Dedifferentiated amniotic fluid mesenchymal stem cell (primary cell): ENCODE measurements around the gene CEBPG.

Experiments
- DNase-seq: peaks from one replicate; pipeline ENCODE4 v3.0.0-alpha.2; 2016; ENCODE audit errors: extremely low spot score

Gene CEBPG

DNA sequence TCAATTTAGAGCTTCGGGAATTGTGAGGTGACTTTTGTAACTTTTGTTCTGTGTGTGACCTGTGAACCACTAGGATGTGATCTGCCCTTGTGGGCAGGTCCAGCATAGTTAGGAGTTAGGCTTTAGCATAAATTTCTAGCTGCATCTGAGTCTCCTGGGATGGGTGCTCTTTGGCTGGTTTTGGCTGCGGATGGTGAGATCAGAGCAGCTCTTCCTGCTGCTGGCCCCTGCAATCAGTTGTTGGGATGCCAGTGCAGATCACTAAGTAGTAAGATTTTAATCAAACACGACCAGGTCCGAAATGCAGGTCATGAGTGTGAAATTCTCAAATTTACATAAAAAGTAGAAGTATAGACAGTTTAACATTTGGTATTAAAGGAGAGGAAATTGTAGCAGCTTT lies 8.5 kb downstream of the CEBPG start:
- no peak for DNase-seq

DNA sequence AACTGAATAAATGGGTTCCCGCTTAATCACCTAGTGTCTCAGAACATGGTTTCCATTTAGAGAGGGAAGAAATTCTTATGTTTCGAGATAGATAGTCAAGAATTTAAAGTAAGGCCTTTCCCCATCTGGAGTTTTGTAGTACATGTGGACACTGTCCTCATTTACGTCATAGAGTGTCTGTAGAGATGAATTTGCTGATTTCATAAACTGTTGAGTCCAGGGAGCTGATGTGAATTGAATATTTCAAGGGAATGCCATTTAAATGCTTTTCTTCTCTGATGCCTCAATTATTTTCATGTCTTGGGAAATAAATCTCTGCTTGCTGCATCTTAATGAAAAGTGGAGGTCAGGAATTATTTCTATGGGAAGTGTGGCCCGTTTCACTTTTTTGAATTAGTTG lies 9.5 kb downstream of the CEBPG start:
- DNase-seq: no peak

DNA sequence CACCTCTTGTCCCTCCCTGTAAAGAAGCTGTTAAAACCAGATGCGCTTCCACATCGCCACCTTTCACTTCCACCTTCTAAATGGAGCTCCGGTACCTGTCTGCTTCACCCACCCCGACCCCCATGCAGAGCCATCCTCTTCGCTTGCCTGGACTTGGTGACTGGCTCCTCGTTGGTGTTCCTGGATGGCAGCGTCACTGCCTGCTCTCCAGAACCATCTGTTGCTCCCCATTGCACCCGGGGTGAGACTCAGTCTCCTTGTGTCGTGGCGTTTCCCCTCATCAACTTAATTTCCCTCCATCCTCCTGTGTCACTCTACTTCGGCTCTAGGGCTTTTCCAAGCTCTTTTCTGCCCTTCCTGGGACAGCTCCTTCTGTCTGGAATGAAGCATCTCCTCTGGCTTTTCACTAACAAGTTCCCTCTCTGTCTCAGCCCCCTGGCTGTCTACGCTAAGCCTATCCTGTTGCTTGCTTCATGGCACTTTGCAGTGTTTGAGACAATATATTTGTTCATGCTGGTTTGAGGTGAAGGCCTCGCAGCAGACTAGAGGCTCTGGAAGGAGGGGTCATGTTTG lies 10.3 kb downstream of the CEBPG start:
- DNase-seq: no peak

DNA sequence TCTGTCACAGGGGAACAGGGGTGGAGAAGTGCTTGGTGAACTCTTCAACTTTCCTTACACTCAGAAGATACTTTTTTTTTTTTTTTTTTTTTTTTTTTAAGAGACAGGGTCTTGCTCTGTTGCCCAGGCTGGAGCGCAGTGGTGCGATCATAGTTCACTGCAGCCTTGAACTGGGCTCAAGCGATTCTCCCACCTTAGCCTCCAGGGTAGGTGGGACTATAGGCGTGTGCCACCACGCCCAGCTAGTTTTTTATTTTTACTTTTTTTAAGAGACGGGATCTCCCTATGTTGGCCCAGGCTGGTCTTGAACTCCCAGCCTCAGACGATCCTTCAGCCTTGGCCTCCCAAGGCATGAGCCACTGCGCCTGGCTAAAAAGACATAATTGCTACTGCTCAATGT lies 11.5 kb downstream of the CEBPG start:
- DNase-seq: no peak

DNA sequence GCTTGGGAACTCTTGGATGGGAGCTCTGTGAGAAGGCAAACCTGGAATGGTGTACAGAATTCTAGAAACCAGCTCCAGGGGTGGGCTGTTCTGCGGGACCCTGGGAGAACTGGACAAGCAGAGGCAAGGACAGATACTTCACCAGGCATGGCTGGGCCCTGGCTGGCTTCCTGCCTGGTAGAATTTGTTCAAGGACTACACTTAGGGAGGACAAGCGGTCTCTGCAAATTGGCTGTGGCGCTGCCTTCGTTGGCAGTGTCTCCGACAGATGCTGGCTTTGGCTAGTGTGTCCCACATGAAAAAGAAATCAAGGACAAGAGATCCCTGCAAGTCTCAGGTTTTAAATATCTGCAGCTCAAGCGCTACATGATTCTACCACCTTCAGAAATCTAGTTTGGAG lies 12.4 kb downstream of the CEBPG start:
- no peak for DNase-seq

DNA sequence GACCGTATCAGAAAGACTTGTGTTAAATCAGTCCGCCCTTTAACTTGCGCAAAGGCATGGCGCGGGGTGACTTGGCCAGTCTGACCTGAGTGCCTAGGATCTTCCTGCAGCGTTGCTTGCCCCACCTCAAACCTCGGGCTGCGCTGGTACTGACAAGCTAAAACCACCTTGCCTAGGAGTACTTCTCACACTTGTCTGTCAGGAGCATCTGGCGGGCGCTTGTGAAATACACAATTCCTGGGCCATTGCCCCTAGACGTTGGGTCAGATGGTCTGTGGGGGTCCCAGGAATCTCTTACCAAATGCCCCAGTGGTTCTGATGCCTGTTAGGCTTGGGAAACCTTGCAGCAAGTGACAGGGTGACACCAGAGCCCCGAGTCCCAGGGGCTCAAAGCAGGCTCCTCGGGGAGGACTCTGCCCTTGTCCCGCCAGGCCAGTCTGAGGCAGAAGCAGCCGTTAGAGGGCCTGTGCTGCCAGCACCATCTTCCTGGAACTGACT lies 12.9 kb downstream of the CEBPG start:
- no peak for DNase-seq

DNA sequence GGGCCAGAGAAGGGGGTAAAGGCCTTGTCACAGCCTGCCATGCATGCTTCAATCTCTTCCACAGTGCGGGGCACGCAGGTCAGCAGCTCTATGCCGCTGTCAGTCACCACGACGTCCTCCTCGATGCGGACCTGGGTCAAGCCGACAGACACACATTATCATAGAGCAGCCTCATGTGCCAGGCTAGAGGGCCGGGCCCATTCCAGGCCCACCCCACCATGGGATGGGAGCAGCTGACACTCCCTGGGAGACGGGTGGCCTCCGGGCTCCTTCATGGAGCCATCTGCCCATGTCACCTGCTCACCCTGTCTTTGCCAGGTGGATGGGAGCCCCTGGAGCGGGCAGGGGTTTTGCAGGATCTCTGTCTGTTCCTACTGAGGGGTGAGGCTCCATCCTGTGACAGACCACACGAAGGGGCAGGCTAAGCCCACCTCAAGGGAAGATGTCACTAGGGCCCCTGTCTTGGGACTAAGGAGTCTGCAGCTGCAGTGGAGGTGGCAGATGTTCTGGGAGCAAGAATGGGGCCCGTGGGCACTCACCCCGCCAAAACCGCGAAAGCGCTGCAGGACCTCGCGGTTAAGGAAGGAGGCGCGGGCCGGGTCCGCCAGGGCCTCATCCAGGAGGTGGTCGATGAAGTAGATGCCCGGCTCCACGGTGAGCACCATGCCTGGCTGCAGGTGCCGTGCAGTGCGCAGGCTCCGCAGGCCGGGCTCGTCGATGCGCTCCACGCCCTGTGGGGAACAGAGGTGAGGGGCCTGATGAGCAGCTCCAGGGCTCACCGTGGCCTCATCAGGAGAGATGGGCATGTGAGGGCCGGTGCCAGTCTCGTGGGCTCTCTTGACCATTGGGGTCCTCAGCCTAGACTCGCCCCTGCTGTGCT lies 14.1 kb downstream of the CEBPG start:
- no peak for DNase-seq

DNA sequence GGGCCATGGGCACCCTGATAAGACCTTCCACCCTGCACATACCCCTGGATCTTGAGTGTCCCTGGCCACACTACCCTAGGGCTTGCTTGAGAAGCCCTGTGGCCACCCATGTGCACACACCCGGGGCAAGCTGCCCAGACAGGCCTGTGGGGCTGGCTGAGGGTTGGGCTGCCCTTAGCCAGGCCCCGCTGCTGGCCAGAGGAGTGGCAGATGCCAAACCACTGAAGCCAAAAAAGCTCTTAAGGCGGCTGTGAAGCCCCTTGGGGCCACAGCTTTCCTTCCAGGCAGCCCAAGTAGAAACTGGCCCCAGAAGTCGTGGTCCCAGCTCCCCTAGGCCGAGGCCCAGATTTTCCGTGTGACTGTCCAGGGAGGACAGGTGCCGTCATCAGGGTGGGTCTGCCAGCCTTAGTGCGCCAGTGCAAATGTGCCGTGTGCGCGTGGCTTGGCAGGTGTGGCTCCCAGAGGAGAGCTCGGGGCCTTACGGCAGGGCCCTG lies 14.8 kb downstream of the CEBPG start:
- DNase-seq: no peak

DNA sequence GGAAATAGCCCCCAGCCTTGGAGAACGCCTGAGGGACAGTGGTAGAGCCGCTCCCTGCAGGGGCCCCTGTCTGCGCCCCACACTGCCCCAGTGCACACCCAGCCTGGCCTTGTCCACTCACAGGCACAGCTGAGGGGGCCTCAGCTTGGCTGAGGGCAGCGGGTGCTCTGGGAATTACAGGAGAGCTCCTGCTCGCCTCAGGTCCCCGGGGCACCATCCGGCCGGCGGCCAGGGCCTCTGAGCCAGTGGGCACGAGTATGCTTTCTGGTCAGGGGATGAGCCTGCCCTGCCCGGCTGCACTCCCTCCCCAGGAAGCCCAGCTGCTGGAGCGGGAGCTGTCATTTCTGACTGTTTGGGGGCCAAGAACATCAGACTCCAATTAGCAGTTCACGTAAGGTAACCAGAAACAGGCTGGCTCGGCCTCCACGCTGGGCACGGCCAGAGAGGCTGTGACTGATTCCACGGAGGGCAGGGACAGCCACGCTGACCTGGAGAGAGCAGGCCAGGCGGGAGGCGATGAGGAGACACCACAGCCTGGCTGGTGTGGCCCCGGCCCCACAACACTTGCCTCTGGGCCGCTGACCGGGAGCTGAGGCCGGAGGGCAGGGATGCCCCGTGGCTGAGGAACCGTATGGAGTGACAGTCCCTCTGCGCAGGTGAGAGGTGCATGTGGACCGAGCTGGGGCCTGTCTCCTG lies 15.4 kb downstream of the CEBPG start:
- DNase-seq: no peak

DNA sequence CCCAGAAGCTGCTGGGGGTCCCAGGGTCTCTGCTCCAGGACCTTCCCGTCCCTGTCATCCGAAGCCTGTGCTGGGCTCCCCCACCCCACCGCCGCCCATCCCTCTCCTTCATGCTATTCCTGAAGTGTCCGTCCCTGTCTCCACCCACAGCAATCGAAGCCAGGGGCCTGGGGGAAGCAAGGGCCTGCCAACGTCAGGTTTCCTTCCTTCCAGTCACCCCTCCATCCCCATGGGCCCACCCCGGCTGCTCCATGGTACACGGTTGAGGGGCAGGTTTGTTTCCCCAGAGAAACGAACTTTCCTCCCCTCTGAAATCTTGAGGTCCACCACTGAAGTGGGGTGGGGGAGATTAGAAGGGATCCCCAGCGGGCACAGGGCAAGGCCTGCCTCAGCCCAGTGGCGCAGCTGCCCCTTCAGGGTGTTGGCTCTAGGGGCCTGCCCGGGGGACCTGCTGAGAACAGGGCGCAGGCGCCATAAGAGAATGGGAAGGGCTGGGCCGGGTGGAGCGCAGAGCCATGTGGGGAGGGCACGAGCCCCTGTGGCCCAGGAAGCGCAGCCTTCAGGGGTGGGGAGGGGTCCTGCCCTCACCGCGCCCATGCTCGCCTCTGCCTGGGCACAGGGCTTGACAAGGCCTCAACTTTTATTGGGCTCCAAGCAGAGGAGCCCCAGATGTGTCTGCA lies 16.1 kb downstream of the CEBPG start:
- no peak for DNase-seq

DNA sequence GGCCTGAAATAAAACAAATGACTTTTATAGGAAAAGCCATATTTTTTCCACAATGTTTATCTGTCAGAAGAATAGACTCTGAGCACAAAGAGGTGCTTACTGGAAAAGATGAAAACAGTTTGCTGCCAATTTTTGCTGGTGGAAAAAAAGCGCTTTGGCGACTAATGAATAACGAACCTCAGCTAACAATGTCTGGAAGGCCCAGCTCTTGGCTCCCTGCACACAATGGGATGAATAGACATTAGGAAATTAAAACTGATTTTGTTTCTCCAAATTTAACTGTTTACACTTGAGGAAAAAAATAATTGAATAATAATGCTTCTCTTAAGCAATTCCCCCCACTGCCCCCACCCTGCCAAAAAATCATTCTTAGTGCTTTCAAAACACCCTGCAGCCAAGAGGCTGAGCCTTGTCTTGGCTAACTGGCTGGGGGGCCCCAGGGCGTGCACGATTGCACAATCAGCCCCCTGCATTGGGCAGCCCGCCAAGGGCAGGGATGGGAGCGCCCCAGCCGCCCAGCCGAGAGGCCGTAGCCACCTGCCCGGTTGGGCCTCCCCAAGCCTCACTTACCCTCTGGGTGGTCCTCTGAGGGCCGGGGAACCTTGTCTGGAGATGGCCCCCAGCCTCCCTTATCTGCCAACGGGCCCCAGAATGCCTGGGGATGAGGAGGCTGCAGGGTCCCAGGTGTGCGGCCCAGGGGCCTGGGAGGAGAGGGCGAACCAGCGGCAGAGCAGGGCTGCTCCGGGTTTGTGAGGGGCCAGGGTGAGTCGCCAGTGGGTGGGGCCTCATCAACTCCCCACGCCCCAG lies 16.8 kb downstream of the CEBPG start:
- no peak for DNase-seq

DNA sequence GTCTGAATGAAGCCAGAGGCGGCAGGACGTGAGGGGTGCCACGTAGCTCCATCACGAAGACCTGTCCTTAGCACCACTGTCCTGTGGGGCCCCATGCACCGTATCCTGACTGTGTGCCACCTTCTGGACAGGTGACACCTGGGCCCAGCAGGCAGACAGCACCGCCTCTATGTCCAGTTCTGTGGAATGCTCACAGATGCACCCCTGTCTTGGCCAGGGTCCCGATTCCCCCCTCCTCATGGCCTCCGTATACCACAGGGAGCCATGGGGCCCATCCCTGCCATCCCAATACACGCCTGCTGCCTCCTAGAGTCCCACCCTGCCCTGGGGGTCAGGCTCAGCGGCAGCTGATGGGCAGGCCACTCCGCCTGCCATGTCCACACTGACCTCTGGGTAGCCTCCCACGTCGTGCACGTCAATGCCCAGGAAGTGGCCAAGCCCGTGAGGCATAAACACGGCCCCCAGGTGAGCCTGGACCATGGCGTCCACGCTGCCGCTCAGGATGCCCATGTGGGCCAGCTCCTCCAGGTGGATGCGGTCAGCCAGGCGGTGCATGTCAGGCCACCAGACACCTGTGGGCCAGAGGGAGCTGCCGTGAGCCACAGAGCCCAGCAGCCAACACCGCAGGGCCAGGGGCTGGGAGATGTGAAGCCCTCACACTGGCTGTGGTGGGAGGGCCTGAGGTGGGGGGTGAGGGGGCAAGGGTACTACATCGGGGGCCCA lies 17.6 kb downstream of the CEBPG start:
- no peak for DNase-seq

DNA sequence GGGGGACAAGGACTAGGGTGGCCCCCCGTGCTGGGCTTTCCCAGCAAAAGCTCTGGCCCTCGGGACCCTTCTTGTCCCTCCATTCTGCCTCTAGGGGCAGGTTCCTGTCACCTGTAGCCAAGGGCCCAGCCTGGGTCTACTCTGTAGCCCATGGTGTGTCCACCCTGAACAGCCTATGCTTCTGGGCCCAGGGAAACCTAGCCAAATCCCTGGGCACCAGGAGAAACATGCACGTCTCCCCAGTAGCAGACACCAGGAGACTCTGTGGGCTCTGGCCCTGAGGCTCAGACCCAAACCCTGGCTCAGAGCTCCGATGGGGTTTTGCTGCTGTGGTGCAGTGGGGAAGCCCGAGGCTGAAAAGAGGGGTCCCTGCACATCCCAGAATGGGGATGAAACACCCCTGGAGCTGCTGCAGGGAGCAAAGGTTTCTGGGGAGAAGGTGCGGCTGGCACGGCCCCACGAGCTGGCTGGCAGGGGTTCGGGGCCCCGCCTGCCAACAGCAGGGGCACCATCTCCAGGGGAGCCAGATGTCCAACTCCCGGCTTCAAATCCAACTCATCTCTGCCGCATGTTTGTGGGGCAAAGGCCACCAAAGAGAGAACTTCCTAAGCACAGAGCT lies 18.2 kb downstream of the CEBPG start:
- DNase-seq: no peak

DNA sequence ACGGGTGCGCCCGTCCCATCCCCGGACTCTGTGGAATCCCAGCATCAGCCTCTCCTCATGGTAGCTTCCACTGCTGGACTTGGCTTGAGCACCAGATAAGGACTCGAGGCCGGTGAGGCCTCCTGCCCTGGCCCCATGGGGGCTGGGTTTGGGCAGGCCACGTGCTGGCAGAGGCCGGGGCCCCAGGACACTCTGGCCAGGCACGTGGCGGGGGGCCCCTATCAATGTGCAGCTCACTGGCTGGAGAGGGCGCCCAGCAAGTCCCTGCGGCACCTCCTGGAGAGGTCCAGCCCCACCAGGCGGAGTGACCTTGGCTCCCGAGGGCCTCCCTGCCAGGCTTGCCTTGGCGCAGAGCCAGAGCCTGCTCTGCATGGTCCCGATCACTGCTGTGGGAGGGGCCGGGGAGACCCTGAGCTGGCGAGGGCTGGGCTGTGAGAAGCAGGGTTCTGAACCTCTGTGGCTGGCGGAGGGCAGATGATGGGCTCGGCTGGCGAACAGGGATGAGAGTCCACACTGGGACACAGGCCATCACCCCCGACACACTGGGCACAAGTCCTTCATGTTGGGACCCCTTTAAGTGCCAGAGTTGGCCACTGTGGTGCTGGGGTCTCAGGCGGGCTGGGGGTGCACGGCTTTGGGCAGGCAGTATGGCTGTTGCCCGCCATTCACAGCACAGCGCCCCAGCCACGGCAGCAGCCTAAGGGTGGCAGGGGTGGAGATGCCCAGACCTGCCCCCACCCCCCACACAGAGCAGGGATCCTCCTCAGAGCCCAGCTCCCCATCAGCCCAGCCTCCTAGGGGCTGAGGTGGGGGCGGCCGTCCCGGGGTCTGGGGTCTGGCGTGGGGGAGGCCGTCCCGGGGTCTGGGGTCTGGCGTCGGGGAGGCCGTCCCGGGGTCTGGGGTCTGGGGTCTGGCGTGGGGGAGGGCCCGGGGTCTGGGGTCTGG lies 19.1 kb downstream of the CEBPG start:
- DNase-seq: no peak

DNA sequence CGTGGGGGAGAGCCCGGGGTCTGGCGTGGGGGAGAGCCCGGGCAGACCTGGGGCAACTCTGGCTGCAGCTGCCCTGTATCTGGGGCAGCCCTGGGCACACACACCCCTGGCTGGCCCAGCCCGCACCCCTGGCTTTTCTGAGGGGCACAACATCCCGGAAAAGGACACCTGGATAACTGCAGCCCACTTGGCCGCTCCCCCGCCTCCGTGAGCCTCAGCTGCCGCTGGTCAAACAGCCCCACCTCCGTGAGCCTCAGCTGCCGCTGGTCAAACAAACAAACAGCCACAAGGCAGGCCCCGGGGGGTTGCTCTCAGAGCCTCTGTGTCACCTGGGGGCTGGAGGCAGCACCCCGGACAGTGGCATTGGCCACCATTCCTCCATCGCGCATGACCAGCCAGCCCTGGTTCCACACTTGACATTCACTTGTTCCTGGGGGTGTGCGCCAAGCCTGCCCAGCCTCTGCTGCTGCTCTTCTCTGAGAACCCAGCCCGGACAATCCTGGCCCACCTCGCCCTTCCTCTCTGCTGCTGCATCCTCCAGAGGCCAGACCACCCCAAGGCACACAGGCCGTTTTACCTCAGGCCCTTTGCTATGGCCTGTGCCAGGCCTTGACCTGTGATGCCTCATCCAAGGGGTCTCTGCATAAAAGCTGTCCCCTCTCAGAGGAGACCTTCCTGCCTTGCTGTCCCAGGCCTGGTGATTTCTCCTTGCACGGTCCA lies 19.9 kb downstream of the CEBPG start:
- DNase-seq: no peak

DNA sequence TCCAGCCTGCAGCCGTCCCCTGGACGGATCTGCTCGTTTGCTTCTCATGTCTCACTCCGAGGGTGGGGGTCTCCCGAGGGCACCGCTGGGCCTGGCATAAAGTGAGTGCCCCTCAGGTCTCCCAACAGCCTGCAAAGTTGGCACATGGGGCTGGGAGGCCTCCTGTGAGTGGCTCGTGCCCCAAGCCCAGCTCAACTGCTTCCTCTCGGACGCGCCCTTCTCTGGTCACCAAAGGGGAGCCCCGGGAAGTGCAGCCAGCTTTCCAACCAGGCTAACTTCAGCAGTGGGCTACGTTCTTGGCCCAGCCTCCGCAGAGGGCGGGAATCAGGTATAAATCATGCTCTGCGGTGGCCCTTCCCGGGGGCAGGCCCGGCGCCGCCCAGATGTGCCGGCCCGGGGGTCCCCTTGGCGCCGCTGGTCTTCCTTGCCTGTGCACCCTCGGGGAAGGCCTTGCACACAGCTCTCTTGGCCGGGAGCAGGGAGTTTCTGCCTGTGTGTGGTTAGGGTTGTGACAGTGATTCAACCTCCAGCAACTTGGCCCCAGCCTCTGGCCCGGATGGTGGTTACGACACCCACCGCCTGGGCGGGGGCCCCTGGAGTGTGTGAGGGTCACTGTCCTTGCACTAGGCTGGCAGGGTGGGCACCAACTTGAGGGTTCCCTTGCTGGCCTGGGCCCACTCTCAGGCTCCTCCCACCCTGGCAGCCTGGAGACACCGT lies 20.7 kb downstream of the CEBPG start:
- no peak for DNase-seq

DNA sequence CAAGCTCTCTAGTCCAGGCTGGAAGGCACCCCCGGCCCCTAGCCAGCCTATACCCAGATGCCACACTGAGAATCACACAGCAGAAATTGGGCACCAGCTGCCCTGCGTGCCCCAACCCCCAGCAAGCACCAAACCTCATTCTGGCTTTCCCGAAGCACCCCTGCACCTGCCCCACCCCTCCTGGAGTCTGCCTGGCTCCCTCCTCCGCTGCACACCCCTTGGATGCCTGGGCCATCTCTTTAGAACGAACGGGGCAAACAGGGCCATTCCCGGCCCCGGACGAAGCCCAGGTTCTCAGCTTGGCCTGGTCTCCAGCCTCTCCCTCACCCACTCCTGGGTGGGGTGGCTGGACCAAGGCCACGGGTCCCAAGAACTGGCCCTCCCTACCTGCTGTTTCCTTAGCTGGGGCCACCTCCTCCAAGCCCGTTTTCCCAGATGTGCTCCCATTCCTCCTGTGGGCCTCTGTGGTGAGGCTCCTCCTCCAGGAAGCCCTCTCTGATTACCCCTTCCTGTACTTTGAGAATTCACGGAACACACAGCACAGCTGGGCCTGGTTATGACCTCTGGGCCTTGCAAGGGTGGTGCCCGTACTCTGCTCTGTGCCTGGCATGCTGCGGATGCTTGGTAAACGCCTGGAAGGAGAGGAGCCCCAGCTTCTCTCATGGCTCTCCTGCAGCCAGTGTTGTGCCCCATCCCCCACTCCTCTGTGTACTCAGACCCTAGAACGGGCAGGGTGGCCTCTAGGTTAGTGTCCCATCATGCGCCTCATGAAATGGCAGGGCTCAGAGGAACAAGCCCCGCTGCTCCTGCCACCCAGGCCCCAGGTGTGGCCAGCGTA lies 21.4 kb downstream of the CEBPG start:
- no peak for DNase-seq
